NB4 (cell line): Measurements from ENCODE around the gene UBN2.

Experiments used
- MAX ChIP-seq: IDR thresholded peaks from 2 replicates; pipeline ENCODE4 v1.6.1; 2011; ENCODE audit warnings: low read depth, low read length
- MYC ChIP-seq: IDR thresholded peaks from 2 replicates; pipeline ENCODE4 v1.6.1; 2011; ENCODE audit warnings: low read depth, low read length
- POLR2A ChIP-seq: IDR thresholded peaks from 2 replicates; pipeline ENCODE4 v1.6.1; 2011; ENCODE audit warnings: mild to moderate bottlenecking; ENCODE audit not compliant: insufficient read length; ENCODE audit errors: extremely low read depth
- TF ChIP-seq, protein P1 (sequence below): IDR thresholded peaks from one replicate; pipeline ENCODE4 v1.5.1; 2012; ENCODE audit warnings: low read depth, low read length

- TF ChIP-seq POLR2A (no peak), MYC (no peak), MAX (no peak)
- TF ChIP-seq, protein P1, sequence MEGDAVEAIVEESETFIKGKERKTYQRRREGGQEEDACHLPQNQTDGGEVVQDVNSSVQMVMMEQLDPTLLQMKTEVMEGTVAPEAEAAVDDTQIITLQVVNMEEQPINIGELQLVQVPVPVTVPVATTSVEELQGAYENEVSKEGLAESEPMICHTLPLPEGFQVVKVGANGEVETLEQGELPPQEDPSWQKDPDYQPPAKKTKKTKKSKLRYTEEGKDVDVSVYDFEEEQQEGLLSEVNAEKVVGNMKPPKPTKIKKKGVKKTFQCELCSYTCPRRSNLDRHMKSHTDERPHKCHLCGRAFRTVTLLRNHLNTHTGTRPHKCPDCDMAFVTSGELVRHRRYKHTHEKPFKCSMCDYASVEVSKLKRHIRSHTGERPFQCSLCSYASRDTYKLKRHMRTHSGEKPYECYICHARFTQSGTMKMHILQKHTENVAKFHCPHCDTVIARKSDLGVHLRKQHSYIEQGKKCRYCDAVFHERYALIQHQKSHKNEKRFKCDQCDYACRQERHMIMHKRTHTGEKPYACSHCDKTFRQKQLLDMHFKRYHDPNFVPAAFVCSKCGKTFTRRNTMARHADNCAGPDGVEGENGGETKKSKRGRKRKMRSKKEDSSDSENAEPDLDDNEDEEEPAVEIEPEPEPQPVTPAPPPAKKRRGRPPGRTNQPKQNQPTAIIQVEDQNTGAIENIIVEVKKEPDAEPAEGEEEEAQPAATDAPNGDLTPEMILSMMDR, result no peak
Measured at GRCh38 chr7:139341776-139342226, 110.8 kb downstream of the UBN2 start.
